CD14-positive monocyte (primary cell): Measurements from ENCODE around the gene SLC39A10. TPM values are rescaled to one million over a fixed set of nuclear protein-coding genes. Genes with fewer than 3 reads are reported as not detected.

Experiments
- DNase-seq, 3 donors: peaks; one replicate each; pipeline ENCODE4 v3.0.0-alpha.2; 2011 to 2022
- H2AFZ ChIP-seq: 2 replicates; pipeline ENCODE4 v1.6.0; 2012; ENCODE audit warnings: mild to moderate bottlenecking, low read depth, low read length, inconsistent platforms; ENCODE audit not compliant: insufficient read depth, poor library complexity, severe bottlenecking
- H3K27ac ChIP-seq, 2 donors: 1 replicate in 1 of 2; 2 replicates in 1 of 2; pipeline ENCODE4 v1.5.1; 2012 to 2013; ENCODE audit warnings: low read length in 2 of 2, control low read depth in 1 of 2, inconsistent platforms in 1 of 2, low read depth in 1 of 2, mild to moderate bottlenecking in 1 of 2
- H3K27me3 ChIP-seq, 2 donors: one replicate each; pipeline versions ENCODE4 v1.6.0 to v1.6.1; 2011 to 2013; ENCODE audit warnings: low read length in 2 of 2; ENCODE audit not compliant: control insufficient read depth in 2 of 2, insufficient read depth in 2 of 2
- H3K36me3 ChIP-seq, 2 donors: replicated peaks in 1 of 2; 1 replicate in 1 of 2; 2 replicates in 1 of 2; pipeline versions ENCODE4 v1.5.1 to v1.6.1; 2012 to 2013; ENCODE audit warnings: low read length in 2 of 2, control low read depth in 1 of 2, inconsistent platforms in 1 of 2, mild to moderate bottlenecking in 1 of 2; ENCODE audit not compliant: insufficient read depth in 2 of 2, control insufficient read depth in 1 of 2
- H3K4me1 ChIP-seq, 2 donors: 1 replicate in 1 of 2; 2 replicates in 1 of 2; pipeline versions ENCODE4 v1.5.1 to v1.6.1; 2012 to 2013; ENCODE audit warnings: low read length in 2 of 2, control low read depth in 1 of 2, inconsistent platforms in 1 of 2, mild to moderate bottlenecking in 1 of 2, moderate library complexity in 1 of 2; ENCODE audit not compliant: insufficient read depth in 2 of 2, control insufficient read depth in 1 of 2
- H3K4me2 ChIP-seq: replicated peaks from 2 replicates; pipeline ENCODE3; 2012; ENCODE audit warnings: low read length, moderate library complexity, mild to moderate bottlenecking; ENCODE audit not compliant: poor library complexity, severe bottlenecking; ENCODE audit errors: extremely low read depth
- H3K4me3 ChIP-seq, 3 experiments: fragments of 200-600 bp in 1 of 3; sonication (generic) in 1 of 3; replicated peaks in 1 of 3; 1 replicate in 2 of 3; 2 replicates in 1 of 3; pipeline ENCODE4 v1.5.1; 2011 to 2013; ENCODE audit warnings: low read length in 3 of 3, mild to moderate bottlenecking in 3 of 3, control low read depth in 2 of 3, low read depth in 2 of 3, inconsistent platforms in 1 of 3, moderate library complexity in 1 of 3
- H3K79me2 ChIP-seq: 2 replicates; pipeline ENCODE4 v1.6.0; 2012; ENCODE audit warnings: mild to moderate bottlenecking, control low read depth, inconsistent platforms, low read length, moderate library complexity; ENCODE audit not compliant: insufficient read depth
- H3K9ac ChIP-seq: 2 replicates; pipeline ENCODE4 v1.6.0; 2017; ENCODE audit warnings: low read length, mild to moderate bottlenecking; ENCODE audit not compliant: insufficient read depth, poor library complexity, severe bottlenecking
- H3K9me3 ChIP-seq, 2 donors: replicated peaks in 1 of 2; 1 replicate in 1 of 2; 2 replicates in 1 of 2; pipeline versions ENCODE4 v1.5.1 to v1.6.1; 2012 to 2013; ENCODE audit warnings: low read length in 2 of 2, control low read depth in 1 of 2; ENCODE audit not compliant: control insufficient read depth in 1 of 2, insufficient read depth in 1 of 2
- H4K20me1 ChIP-seq: 2 replicates; pipeline ENCODE4 v1.6.0; 2012; ENCODE audit warnings: mild to moderate bottlenecking, low read length, control low read depth, moderate library complexity; ENCODE audit not compliant: insufficient read depth
- H3K27ac Mint-ChIP-seq, 7 donors: one replicate each; pipeline ENCODE4 v1.8.0; 2020; ENCODE audit warnings: mild to moderate bottlenecking in 7 of 7, mixed read lengths in 7 of 7, moderate library complexity in 6 of 7, inconsistent platforms in 2 of 7
- H3K27me3 Mint-ChIP-seq, 3 donors: one replicate each; pipeline ENCODE4 v1.8.0; 2021 to 2022; ENCODE audit warnings: low read depth in 3 of 3, mild to moderate bottlenecking in 3 of 3, mixed read lengths in 3 of 3, moderate library complexity in 3 of 3, inconsistent platforms in 1 of 3
- H3K36me3 Mint-ChIP-seq, 2 donors: one replicate each; pipeline ENCODE4 v1.8.0; 2020; ENCODE audit warnings: mixed read lengths in 2 of 2, inconsistent platforms in 1 of 2, mild to moderate bottlenecking in 1 of 2
- H3K4me1 Mint-ChIP-seq: one replicate; pipeline ENCODE4 v1.8.0; 2020; ENCODE audit warnings: mild to moderate bottlenecking, mixed read lengths
- H3K4me3 Mint-ChIP-seq, 2 donors: one replicate each; pipeline ENCODE4 v1.8.0; 2020; ENCODE audit warnings: mild to moderate bottlenecking in 2 of 2, mixed read lengths in 2 of 2, moderate library complexity in 1 of 2
- H3K9me3 Mint-ChIP-seq, 7 donors: one replicate each; pipeline ENCODE4 v1.8.0; 2020 to 2022; ENCODE audit warnings: mixed read lengths in 7 of 7, mild to moderate bottlenecking in 6 of 7, moderate library complexity in 6 of 7, inconsistent platforms in 2 of 7
- WGBS: methylation state at CpG from one replicate; pipeline ENCODE4 v1.1.5; 2013; ENCODE audit warnings: missing lambda C conversion rate; ENCODE audit not compliant: insufficient coverage; 5-methylcytosine and 5-hydroxymethylcytosine counted together
- intact Hi-C, 2 donors: fragments of 100-400 bp; cut with micrococcal nuclease; formaldehyde crosslinking; loops; one replicate each; pipeline versions ENCODE4 v1.15.0 to v1.15.1; 2023
- polyA plus RNA-seq, 3 donors: library from polyadenylated mRNA; depleted of rRNA in 1 of 3; unstranded in 2 of 3; stranded (reverse) in 1 of 3; fragments of 300-500 nt in 2 of 3; fragments of >200 nt in 1 of 3; fragmentation: Illumina TruSeq in 2 of 3; gene quantifications; 1 replicate in 2 of 3; 2 replicates in 1 of 3; pipeline ENCODE4 v1.2.3, GENCODE V29; 2012 to 2021
- TF ChIP-seq, protein P1 (sequence below): fragments of 200-600 bp; IDR thresholded peaks from one replicate; pipeline ENCODE4 v1.8.0; 2022; ENCODE audit warnings: antibody characterized with exemption, mild to moderate bottlenecking

Gene SLC39A10
- polyA plus RNA-seq, 3 donors, result 5.2 to 6.9 (median 5.2) TPM

GRCh38 chr2:195639959-195640358 lies 17.1 kb upstream of the SLC39A10 start:
- Histone ChIP-seq H3K4me2 (no peak overlapping the region), H3K4me1 (peaks cover 32 to 41% of the 10 kb centered on the region in 2 donors), H3K4me3 (no peak overlapping the region), H3K36me3 (no peaks in the 10 kb centered on the region), H4K20me1 (no peaks in the 10 kb centered on the region), H3K27ac (no peak overlapping the region), H3K79me2 (no peaks in the 10 kb centered on the region), H3K9ac (no peak overlapping the region), H2AFZ (no peak overlapping the region), H3K27me3 (no peaks in the 10 kb centered on the region), H3K9me3 (no peaks in the 10 kb centered on the region)
- intact Hi-C loops, result no loop called here
- Mint-ChIP-seq H3K4me3 (no peak overlapping the region), H3K27me3 (no peaks in the 10 kb centered on the region), H3K9me3 (no peaks in the 10 kb centered on the region), H3K27ac (no peak overlapping the region), H3K36me3 (no peaks in the 10 kb centered on the region), H3K4me1 (peaks cover 33% of the 10 kb centered on the region)
- TF ChIP-seq, protein P1, sequence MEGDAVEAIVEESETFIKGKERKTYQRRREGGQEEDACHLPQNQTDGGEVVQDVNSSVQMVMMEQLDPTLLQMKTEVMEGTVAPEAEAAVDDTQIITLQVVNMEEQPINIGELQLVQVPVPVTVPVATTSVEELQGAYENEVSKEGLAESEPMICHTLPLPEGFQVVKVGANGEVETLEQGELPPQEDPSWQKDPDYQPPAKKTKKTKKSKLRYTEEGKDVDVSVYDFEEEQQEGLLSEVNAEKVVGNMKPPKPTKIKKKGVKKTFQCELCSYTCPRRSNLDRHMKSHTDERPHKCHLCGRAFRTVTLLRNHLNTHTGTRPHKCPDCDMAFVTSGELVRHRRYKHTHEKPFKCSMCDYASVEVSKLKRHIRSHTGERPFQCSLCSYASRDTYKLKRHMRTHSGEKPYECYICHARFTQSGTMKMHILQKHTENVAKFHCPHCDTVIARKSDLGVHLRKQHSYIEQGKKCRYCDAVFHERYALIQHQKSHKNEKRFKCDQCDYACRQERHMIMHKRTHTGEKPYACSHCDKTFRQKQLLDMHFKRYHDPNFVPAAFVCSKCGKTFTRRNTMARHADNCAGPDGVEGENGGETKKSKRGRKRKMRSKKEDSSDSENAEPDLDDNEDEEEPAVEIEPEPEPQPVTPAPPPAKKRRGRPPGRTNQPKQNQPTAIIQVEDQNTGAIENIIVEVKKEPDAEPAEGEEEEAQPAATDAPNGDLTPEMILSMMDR, result no peak
- no CpG with 5 or more reads among the region's 1 CpG for WGBS
- no peak for DNase-seq

- Histone ChIP-seq H3K27ac (peak overlapping the region in 1 of 2 donors; percentile 58), H4K20me1 (no peaks in the 10 kb centered on the region), H3K4me2 (peak overlapping the region; percentile 40), H3K9ac (no peak overlapping the region), H3K79me2 (no peaks in the 10 kb centered on the region), H3K36me3 (no peaks in the 10 kb centered on the region), H2AFZ (no peak overlapping the region), H3K4me1 (peaks cover 42 to 57% of the 10 kb centered on the region in 2 donors), H3K27me3 (no peaks in the 10 kb centered on the region), H3K4me3 (peak overlapping the region in 1 of 3 experiments; percentile 8), H3K9me3 (no peaks in the 10 kb centered on the region)
- DNase-seq, result peak in 2 of 3 donors; percentile 62 to 79
- no peaks in the 10 kb centered on the region for H3K27me3 Mint-ChIP-seq
- intact Hi-C loops, result no loop called here
- peak overlapping the region; percentile 33 to 87 (median 76) for H3K27ac Mint-ChIP-seq
- H3K36me3 Mint-ChIP-seq, result no peaks in the 10 kb centered on the region
- WGBS, result 57% methylated on average over 2 of the region's 5 CpGs
- peaks cover 36% of the 10 kb centered on the region for H3K4me1 Mint-ChIP-seq
- no peak overlapping the region for H3K4me3 Mint-ChIP-seq
- TF ChIP-seq, protein P1, result no peak
- no peaks in the 10 kb centered on the region for H3K9me3 Mint-ChIP-seq
These were observed 14.9 kb upstream of the SLC39A10 start for GRCh38 chr2:195642027-195642678.
